Panc1 (cell line): ENCODE results near the gene IFI6.

Experiments used
- POLR2AphosphoS5 ChIP-seq: IDR thresholded peaks from 2 replicates; pipeline ENCODE4 v1.6.1; 2012; ENCODE audit warnings: mild to moderate bottlenecking, low read depth, low read length, moderate library complexity
- SIN3A ChIP-seq: IDR thresholded peaks from 2 replicates; pipeline ENCODE4 v1.6.1; 2012; ENCODE audit warnings: low read depth, mild to moderate bottlenecking, low read length, moderate library complexity, borderline replicate concordance; ENCODE audit not compliant: insufficient read depth
- TCF7L2 ChIP-seq: IDR thresholded peaks from 2 replicates; pipeline ENCODE4 v1.6.1; 2011; ENCODE audit warnings: mild to moderate bottlenecking, low read depth, low read length, inconsistent platforms
- TF ChIP-seq, protein P1 (sequence below): fragments of 450-650 bp; IDR thresholded peaks from 2 replicates; pipeline ENCODE4 v1.5.1; 2017; ENCODE audit warnings: mild to moderate bottlenecking
- TF ChIP-seq, protein P2 (sequence below), 2 experiments: IDR thresholded peaks; 2 replicates each; pipeline ENCODE4 v1.6.1; 2011 to 2012; ENCODE audit warnings: low read depth in 2 of 2, control low read depth in 1 of 2, low read length in 1 of 2, mild to moderate bottlenecking in 1 of 2, moderate library complexity in 1 of 2; ENCODE audit not compliant: insufficient read depth in 1 of 2

DNA sequence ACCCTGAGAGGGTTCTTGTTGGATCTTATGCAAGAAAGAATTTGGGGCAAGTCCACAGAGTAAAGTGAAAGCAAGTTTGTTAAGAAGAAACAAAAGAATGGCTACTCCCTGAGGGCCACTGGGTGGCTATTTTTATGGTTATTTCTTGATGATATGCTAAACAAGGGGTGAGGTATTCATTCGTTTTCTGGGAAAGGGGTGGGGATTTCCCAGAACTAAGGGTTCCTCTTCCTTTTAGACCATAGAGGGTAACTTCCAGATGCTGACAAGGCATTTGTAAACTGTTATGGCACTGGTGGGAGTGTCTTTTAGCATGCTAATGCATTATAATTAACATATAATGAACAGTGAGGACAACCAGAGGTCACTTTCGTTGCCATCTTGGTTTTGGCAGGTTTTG, 18.2 kb upstream of the IFI6 start:
- TF ChIP-seq TCF7L2 (no peak), POLR2AphosphoS5 (no peak), SIN3A (no peak)
- TF ChIP-seq, protein P1, sequence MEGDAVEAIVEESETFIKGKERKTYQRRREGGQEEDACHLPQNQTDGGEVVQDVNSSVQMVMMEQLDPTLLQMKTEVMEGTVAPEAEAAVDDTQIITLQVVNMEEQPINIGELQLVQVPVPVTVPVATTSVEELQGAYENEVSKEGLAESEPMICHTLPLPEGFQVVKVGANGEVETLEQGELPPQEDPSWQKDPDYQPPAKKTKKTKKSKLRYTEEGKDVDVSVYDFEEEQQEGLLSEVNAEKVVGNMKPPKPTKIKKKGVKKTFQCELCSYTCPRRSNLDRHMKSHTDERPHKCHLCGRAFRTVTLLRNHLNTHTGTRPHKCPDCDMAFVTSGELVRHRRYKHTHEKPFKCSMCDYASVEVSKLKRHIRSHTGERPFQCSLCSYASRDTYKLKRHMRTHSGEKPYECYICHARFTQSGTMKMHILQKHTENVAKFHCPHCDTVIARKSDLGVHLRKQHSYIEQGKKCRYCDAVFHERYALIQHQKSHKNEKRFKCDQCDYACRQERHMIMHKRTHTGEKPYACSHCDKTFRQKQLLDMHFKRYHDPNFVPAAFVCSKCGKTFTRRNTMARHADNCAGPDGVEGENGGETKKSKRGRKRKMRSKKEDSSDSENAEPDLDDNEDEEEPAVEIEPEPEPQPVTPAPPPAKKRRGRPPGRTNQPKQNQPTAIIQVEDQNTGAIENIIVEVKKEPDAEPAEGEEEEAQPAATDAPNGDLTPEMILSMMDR, result no peak
- TF ChIP-seq, protein P2, sequence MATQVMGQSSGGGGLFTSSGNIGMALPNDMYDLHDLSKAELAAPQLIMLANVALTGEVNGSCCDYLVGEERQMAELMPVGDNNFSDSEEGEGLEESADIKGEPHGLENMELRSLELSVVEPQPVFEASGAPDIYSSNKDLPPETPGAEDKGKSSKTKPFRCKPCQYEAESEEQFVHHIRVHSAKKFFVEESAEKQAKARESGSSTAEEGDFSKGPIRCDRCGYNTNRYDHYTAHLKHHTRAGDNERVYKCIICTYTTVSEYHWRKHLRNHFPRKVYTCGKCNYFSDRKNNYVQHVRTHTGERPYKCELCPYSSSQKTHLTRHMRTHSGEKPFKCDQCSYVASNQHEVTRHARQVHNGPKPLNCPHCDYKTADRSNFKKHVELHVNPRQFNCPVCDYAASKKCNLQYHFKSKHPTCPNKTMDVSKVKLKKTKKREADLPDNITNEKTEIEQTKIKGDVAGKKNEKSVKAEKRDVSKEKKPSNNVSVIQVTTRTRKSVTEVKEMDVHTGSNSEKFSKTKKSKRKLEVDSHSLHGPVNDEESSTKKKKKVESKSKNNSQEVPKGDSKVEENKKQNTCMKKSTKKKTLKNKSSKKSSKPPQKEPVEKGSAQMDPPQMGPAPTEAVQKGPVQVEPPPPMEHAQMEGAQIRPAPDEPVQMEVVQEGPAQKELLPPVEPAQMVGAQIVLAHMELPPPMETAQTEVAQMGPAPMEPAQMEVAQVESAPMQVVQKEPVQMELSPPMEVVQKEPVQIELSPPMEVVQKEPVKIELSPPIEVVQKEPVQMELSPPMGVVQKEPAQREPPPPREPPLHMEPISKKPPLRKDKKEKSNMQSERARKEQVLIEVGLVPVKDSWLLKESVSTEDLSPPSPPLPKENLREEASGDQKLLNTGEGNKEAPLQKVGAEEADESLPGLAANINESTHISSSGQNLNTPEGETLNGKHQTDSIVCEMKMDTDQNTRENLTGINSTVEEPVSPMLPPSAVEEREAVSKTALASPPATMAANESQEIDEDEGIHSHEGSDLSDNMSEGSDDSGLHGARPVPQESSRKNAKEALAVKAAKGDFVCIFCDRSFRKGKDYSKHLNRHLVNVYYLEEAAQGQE (IDR thresholded peaks at IDR 0.05; ENCODE audit: insufficient read depth in 1 of 2, low read depth in 2 of 2, low read length in 1 of 2), result no peak
